ENCODE measurements around the gene FAM185A. TPM values are rescaled to one million over a fixed set of nuclear protein-coding genes. Genes with fewer than 3 reads are reported as not detected.
"Not testable (repeated sequence)": the region's sequence is repeated elsewhere in the genome, so short reads cannot be mapped to it uniquely, and the experiment has no call there.

Gene FAM185A
- total RNA-seq, 3 donors from 2014 or later (not counting 1 experiment from before 2014, with no cell fraction given) = 5.8 to 8.9 (median 5.9) TPM

DNA sequence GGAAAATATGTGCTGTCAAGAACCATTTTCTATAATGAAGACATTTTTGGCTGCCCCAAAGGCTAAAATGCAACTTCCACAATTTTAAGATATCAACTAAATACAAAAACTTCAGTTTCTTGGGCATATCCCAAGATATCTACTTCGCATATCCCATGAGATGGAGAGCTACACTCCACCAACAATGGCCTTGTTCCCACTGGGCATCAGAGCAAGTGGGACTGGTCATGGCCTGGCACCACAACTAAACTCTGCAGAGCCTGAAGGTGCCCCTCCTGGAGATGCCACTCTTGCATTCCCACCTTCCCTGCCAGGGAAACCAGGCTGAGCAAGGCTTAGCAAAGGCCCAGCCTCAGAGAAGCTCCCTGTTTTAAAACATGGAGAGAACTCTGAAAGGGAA is 88.2 kb downstream of the FAM185A start:
- intact Hi-C loops (cut with micrococcal nuclease) = no loop called here

DNA sequence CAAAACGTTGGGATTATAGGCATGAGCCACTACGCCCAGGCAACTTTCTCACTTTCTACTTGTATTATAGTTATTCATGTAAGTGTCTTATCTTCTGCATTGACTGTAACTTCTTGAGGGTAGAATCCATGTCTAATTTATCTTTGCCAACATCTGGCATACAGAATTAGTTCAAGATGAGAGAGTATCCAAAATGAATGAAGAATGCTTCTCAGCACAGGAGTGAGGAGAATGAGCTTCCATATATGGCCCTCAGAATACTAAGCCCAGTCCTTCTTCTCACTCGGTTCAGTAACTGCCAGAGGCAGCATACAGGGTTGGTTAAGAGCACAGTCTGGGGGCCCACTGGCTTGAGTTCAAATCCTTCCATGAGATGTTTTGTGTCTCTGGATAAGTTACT is 89.0 kb downstream of the FAM185A start:
- no peaks in the 10 kb centered on the region for H3K4me1 Mint-ChIP-seq
- 100% methylated on average over 1 of the region's 3 CpGs for WGBS (ENCODE audit: insufficient coverage)
- H3K4me3 Mint-ChIP-seq = no peak overlapping the region
- no peaks in the 10 kb centered on the region for H3K9me3 Mint-ChIP-seq
- Histone ChIP-seq H3K4me3 (ENCODE audit: low read length) (no peak overlapping the region), H3K36me3 (ENCODE audit: control insufficient read depth, insufficient read depth, low read length) (no peaks in the 10 kb centered on the region), H3K27ac (ENCODE audit: low read length) (no peak overlapping the region), H3K4me1 (ENCODE audit: control insufficient read depth, insufficient read depth, low read length) (no peaks in the 10 kb centered on the region), H3K27me3 (ENCODE audit: control insufficient read depth, insufficient read depth, low read length) (no peaks in the 10 kb centered on the region), H3K9me3 (ENCODE audit: control insufficient read depth, insufficient read depth, low read length) (no peaks in the 10 kb centered on the region)
- no peaks in the 10 kb centered on the region for H3K27me3 Mint-ChIP-seq (ENCODE audit: low read depth in 2 of 2)
- intact Hi-C loops (cut with micrococcal nuclease) = no loop called here
- TF ChIP-seq, protein P1, sequence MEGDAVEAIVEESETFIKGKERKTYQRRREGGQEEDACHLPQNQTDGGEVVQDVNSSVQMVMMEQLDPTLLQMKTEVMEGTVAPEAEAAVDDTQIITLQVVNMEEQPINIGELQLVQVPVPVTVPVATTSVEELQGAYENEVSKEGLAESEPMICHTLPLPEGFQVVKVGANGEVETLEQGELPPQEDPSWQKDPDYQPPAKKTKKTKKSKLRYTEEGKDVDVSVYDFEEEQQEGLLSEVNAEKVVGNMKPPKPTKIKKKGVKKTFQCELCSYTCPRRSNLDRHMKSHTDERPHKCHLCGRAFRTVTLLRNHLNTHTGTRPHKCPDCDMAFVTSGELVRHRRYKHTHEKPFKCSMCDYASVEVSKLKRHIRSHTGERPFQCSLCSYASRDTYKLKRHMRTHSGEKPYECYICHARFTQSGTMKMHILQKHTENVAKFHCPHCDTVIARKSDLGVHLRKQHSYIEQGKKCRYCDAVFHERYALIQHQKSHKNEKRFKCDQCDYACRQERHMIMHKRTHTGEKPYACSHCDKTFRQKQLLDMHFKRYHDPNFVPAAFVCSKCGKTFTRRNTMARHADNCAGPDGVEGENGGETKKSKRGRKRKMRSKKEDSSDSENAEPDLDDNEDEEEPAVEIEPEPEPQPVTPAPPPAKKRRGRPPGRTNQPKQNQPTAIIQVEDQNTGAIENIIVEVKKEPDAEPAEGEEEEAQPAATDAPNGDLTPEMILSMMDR (IDR thresholded peaks at IDR 0.05) = no peak
- ATAC-seq = no peak
- DNase-seq = no peak
- no peaks in the 10 kb centered on the region for H3K36me3 Mint-ChIP-seq
- H3K27ac Mint-ChIP-seq = no peak overlapping the region

More for the DNA sequence above, 88.2 kb downstream of the FAM185A start:
- H3K4me1 Mint-ChIP-seq = no peaks in the 10 kb centered on the region
- no peak for ATAC-seq
- 100% methylated on average over 1 of the region's 1 CpG for whole genome bisulfite sequencing (ENCODE audit: insufficient coverage)
- no peaks in the 10 kb centered on the region for H3K36me3 Mint-ChIP-seq
- no peaks in the 10 kb centered on the region for H3K9me3 Mint-ChIP-seq
- H3K4me3 Mint-ChIP-seq = no peak overlapping the region
- Histone ChIP-seq H3K9me3 (ENCODE audit: control insufficient read depth, insufficient read depth, low read length) (no peaks in the 10 kb centered on the region), H3K27me3 (ENCODE audit: control insufficient read depth, insufficient read depth, low read length) (no peaks in the 10 kb centered on the region), H3K4me1 (ENCODE audit: control insufficient read depth, insufficient read depth, low read length) (no peaks in the 10 kb centered on the region), H3K27ac (ENCODE audit: low read length) (no peak overlapping the region), H3K36me3 (ENCODE audit: control insufficient read depth, insufficient read depth, low read length) (no peaks in the 10 kb centered on the region), H3K4me3 (ENCODE audit: low read length) (no peak overlapping the region)
- no peaks in the 10 kb centered on the region for H3K27me3 Mint-ChIP-seq (ENCODE audit: low read depth in 2 of 2)
- DNase-seq = no peak
- TF ChIP-seq, protein P1 (IDR thresholded peaks at IDR 0.05) = no peak
- no peak overlapping the region for H3K27ac Mint-ChIP-seq

- WGBS (ENCODE audit: insufficient coverage) = 95% methylated on average over 10 of the region's 10 CpGs
- H3K27me3 ChIP-seq (ENCODE audit: control insufficient read depth, insufficient read depth, low read length); H3K9me3 Mint-ChIP-seq; H3K27ac ChIP-seq (ENCODE audit: low read length); H3K36me3 ChIP-seq (ENCODE audit: control insufficient read depth, insufficient read depth, low read length); H3K4me1 Mint-ChIP-seq; DNase-seq; H3K27me3 Mint-ChIP-seq (ENCODE audit: low read depth in 2 of 2); H3K27ac Mint-ChIP-seq; H3K4me3 ChIP-seq (ENCODE audit: low read length); ATAC-seq; H3K4me3 Mint-ChIP-seq; intact Hi-C loops (cut with micrococcal nuclease); H3K36me3 Mint-ChIP-seq; H3K4me1 ChIP-seq (ENCODE audit: control insufficient read depth, insufficient read depth, low read length); H3K9me3 ChIP-seq (ENCODE audit: control insufficient read depth, insufficient read depth, low read length): not testable (repeated sequence)
Observed at GRCh38 chr7:102838572-102839101, 89.8 kb downstream of the FAM185A start.

- H3K9me3 ChIP-seq (ENCODE audit: control insufficient read depth, insufficient read depth, low read length) = no peaks in the 10 kb centered on the region
- Mint-ChIP-seq H3K4me3 (no peak overlapping the region), H3K27ac (no peak overlapping the region), H3K36me3 (no peaks in the 10 kb centered on the region), H3K4me1 (peaks cover 0 to 6% of the 10 kb centered on the region in 2 donors), H3K9me3 (no peaks in the 10 kb centered on the region), H3K27me3 (ENCODE audit: low read depth in 2 of 2) (no peaks in the 10 kb centered on the region)
- no peak overlapping the region for H3K4me3 ChIP-seq (ENCODE audit: low read length)
- DNase-seq (no peak), ATAC-seq (no peak)
- no peaks in the 10 kb centered on the region for H3K36me3 ChIP-seq (ENCODE audit: control insufficient read depth, insufficient read depth, low read length)
- TF ChIP-seq, protein P1 (IDR thresholded peaks at IDR 0.05) = no peak
- H3K4me1 ChIP-seq (ENCODE audit: control insufficient read depth, insufficient read depth, low read length) = no peaks in the 10 kb centered on the region
- H3K27ac ChIP-seq (ENCODE audit: low read length) = no peak overlapping the region
- 96% methylated on average over 3 of the region's 3 CpGs for WGBS (ENCODE audit: insufficient coverage)
- intact Hi-C loops (cut with micrococcal nuclease) = no loop called here
- H3K27me3 ChIP-seq (ENCODE audit: control insufficient read depth, insufficient read depth, low read length) = no peaks in the 10 kb centered on the region
Observed at GRCh38 chr7:102840404-102840803, 91.6 kb downstream of the FAM185A start.
